HepG2 (cell line): ENCODE results near the gene ARL5B. TPM values are rescaled to one million over a fixed set of nuclear protein-coding genes. Genes with fewer than 3 reads are reported as not detected.
A peak's percentile ranks its signal among the peaks of the same experiment; 100 is the strongest.

ENCODE experiments used
- ARNTL ChIP-seq: sonication (generic); formaldehyde crosslinking; IDR thresholded peaks from 2 replicates; pipeline ENCODE4 v1.4.0; 2020; ENCODE audit warnings: mild to moderate bottlenecking, missing genetic modification reagents
- ATRX ChIP-seq: sonication (generic); formaldehyde crosslinking; IDR thresholded peaks from 2 replicates; pipeline ENCODE4 v1.4.0; 2020; ENCODE audit warnings: missing genetic modification reagents, borderline replicate concordance
- EEA1 ChIP-seq: sonication (generic); formaldehyde crosslinking; IDR thresholded peaks from 2 replicates; pipeline ENCODE4 v1.5.1; 2020; ENCODE audit warnings: mild to moderate bottlenecking, missing genetic modification reagents, borderline replicate concordance
- FOXP4 ChIP-seq: sonication (generic); formaldehyde crosslinking; IDR thresholded peaks from 2 replicates; pipeline ENCODE4 v1.4.0; 2020; ENCODE audit warnings: missing genetic modification reagents
- GFI1 ChIP-seq: sonication (generic); formaldehyde crosslinking; IDR thresholded peaks from 2 replicates; pipeline ENCODE4 v1.5.0; 2020; ENCODE audit warnings: missing genetic modification reagents, mild to moderate bottlenecking, borderline replicate concordance
- MZF1 ChIP-seq: sonication (generic); formaldehyde crosslinking; IDR thresholded peaks from 2 replicates; pipeline ENCODE4 v1.8.1; 2023; ENCODE audit warnings: mild to moderate bottlenecking, missing genetic modification reagents, borderline replicate concordance
- NBN ChIP-seq: fragments of 450-650 bp; conservative IDR thresholded peaks from 2 replicates; pipeline ENCODE4 v1.6.1; 2017
- NFE2 ChIP-seq: sonication (generic); formaldehyde crosslinking; IDR thresholded peaks from 2 replicates; pipeline ENCODE4 v1.4.0; 2020; ENCODE audit warnings: missing genetic modification reagents
- PCBP2 ChIP-seq: fragments of 200-400 bp; formaldehyde crosslinking; optimal IDR thresholded peaks from 2 replicates; pipeline ENCODE3; 2018; ENCODE audit warnings: low read length, low read depth; ENCODE audit not compliant: poor library complexity, severe bottlenecking
- PHF5A ChIP-seq: IDR thresholded peaks from one replicate; pipeline ENCODE4 v1.6.1; 2018; ENCODE audit warnings: low read depth, missing genetic modification reagents; ENCODE audit not compliant: unreplicated experiment
- SIN3B ChIP-seq: fragments of 150-350 bp; IDR thresholded peaks from 2 replicates; pipeline ENCODE4 v1.6.1; 2014; ENCODE audit warnings: low read length
- SP4 ChIP-seq: sonication (generic); formaldehyde crosslinking; IDR thresholded peaks from 2 replicates; pipeline ENCODE4 v1.8.1; 2023; ENCODE audit warnings: mild to moderate bottlenecking, missing genetic modification reagents
- SP5 ChIP-seq: IDR thresholded peaks from 2 replicates; pipeline ENCODE4 v1.6.1; 2016; ENCODE audit warnings: low read depth, borderline replicate concordance
- SRSF1 ChIP-seq: fragments of 200-400 bp; formaldehyde crosslinking; optimal IDR thresholded peaks from 2 replicates; pipeline ENCODE3; 2017; ENCODE audit warnings: mild to moderate bottlenecking, low read depth, low read length, moderate library complexity
- TAF1 ChIP-seq: sonication (generic); formaldehyde crosslinking; IDR thresholded peaks from 2 replicates; pipeline ENCODE4 v1.4.0; 2020; ENCODE audit warnings: missing genetic modification reagents
- TSC22D2 ChIP-seq: sonication (generic); formaldehyde crosslinking; IDR thresholded peaks from 2 replicates; pipeline ENCODE4 v1.5.1; 2020; ENCODE audit warnings: missing genetic modification reagents, mild to moderate bottlenecking, borderline replicate concordance
- ZBTB25 ChIP-seq: IDR thresholded peaks from 2 replicates; pipeline ENCODE4 v1.6.1; 2018; ENCODE audit warnings: missing genetic modification reagents
- ZKSCAN8 ChIP-seq: IDR thresholded peaks from 2 replicates; pipeline ENCODE4 v1.6.1; 2016; ENCODE audit warnings: borderline replicate concordance, missing genetic modification reagents, missing compliant biosample characterization
- ZNF143 ChIP-seq: sonication (generic); formaldehyde crosslinking; IDR thresholded peaks from 2 replicates; pipeline ENCODE4 v1.4.0; 2020; ENCODE audit warnings: missing genetic modification reagents
- ZNF33B ChIP-seq: sonication (generic); formaldehyde crosslinking; IDR thresholded peaks from 2 replicates; pipeline ENCODE4 v1.5.1; 2020; ENCODE audit warnings: mild to moderate bottlenecking, missing genetic modification reagents
- ZNF564 ChIP-seq: sonication (generic); formaldehyde crosslinking; IDR thresholded peaks from 2 replicates; pipeline ENCODE4 v1.8.1; 2023; ENCODE audit warnings: mild to moderate bottlenecking, missing genetic modification reagents
- ZNF569 ChIP-seq: sonication (generic); formaldehyde crosslinking; IDR thresholded peaks from 2 replicates; pipeline ENCODE4 v1.5.0; 2020; ENCODE audit warnings: mild to moderate bottlenecking, missing genetic modification reagents, moderate library complexity, borderline replicate concordance
- ZNF773 ChIP-seq: sonication (generic); formaldehyde crosslinking; IDR thresholded peaks from 2 replicates; pipeline ENCODE4 v1.4.0; 2020; ENCODE audit warnings: missing genetic modification reagents, borderline replicate concordance
- polyA plus RNA-seq, 8 experiments: library from polyadenylated mRNA; depleted of rRNA in 3 of 8; stranded (reverse) in 7 of 8; unstranded in 1 of 8; fragments of >200 nt; fragmentation: Illumina TruSeq in 4 of 8; extraction: Trizol in 4 of 8; gene quantifications; 2 replicates each; pipeline versions ENCODE4 v1.2.1 to v1.2.3, GENCODE V29; 2011 to 2016; ENCODE audit warnings: low read depth in 4 of 8, missing spikeins in 1 of 8, mixed read lengths in 1 of 8; ENCODE audit not compliant: insufficient read depth in 1 of 8
- total RNA-seq, 5 experiments: library from RNA; depleted of rRNA; stranded (reverse); fragments of >200 nt; fragmentation: Illumina TruSeq; extraction: Trizol; gene quantifications; 2 replicates each; pipeline ENCODE4 v1.2.3, GENCODE V29; 2016; ENCODE audit warnings: low read depth in 1 of 5

ARL5B gene
- total and polyA plus RNA-seq, 2 of the 13 experiments (the other 11 are each of a cell fraction or from before 2014, with no cell fraction given), result 26.6 to 32.7 TPM

- TF ChIP-seq ZBTB25 (no peak), PHF5A (CRISPR knock-in tag) (no peak), TSC22D2 (CRISPR knock-in tag) (no peak), ZNF33B (CRISPR knock-in tag) (no peak), ZKSCAN8 (CRISPR knock-in tag) (no peak), ARNTL (no peak), NBN (no peak), NFE2 (CRISPR knock-in tag) (no peak), ATRX (no peak), MZF1 (CRISPR knock-in tag) (no peak), SRSF1 (peak; percentile 45), ZNF773 (CRISPR knock-in tag) (no peak), ZNF143 (CRISPR knock-in tag) (no peak), SIN3B (peak; percentile 92), PCBP2 (no peak), ZNF569 (no peak), SP5 (CRISPR knock-in tag) (peak; percentile 55; the same call in 1 of the 2 replicates), FOXP4 (peak; percentile 47; the same call in 1 of the 2 replicates), ZNF564 (no peak), EEA1 (CRISPR knock-in tag) (no peak), TAF1 (CRISPR knock-in tag) (peak; percentile 57; the same call in 1 of the 2 replicates), GFI1 (CRISPR knock-in tag) (no peak), SP4 (CRISPR knock-in tag) (peak; percentile 68; the same call in 1 of the 2 replicates)
Observed at GRCh38 chr10:18651324-18652007, 7.8 kb upstream of the ARL5B start, which contains the start of gene NSUN6 (continued).
